OCI-LY1 (cell line): ENCODE results near the gene SLC16A3.

ENCODE experiments used
- H2AFZ ChIP-seq: fragments of 200-600 bp; sonication (generic), shearing (Covaris generic); 2 replicates; pipeline ENCODE4 v1.6.0; 2014; ENCODE audit warnings: antibody characterized with exemption, mild to moderate bottlenecking, low read length
- H3F3A ChIP-seq: fragments of 200-600 bp; sonication (generic), shearing (Covaris generic); 2 replicates; pipeline ENCODE4 v1.6.0; 2014; ENCODE audit warnings: mild to moderate bottlenecking, antibody characterized with exemption, low read length, moderate library complexity; ENCODE audit not compliant: insufficient read depth
- H3K27ac ChIP-seq: fragments of 200-600 bp; sonication (generic); 2 replicates; pipeline ENCODE4 v1.5.1; 2014; ENCODE audit warnings: low read length, mixed run types, mild to moderate bottlenecking, low read depth; ENCODE audit not compliant: poor library complexity, severe bottlenecking
- H3K27me3 ChIP-seq: fragments of 200-600 bp; sonication (generic); 2 replicates; pipeline ENCODE4 v1.6.0; 2014; ENCODE audit warnings: antibody characterized with exemption, mild to moderate bottlenecking, low read length, moderate library complexity; ENCODE audit not compliant: insufficient read depth
- H3K36me3 ChIP-seq: fragments of 200-600 bp; sonication (generic); 2 replicates; pipeline ENCODE4 v1.6.1; 2014; ENCODE audit warnings: mild to moderate bottlenecking, antibody characterized with exemption, low read length, moderate library complexity, mixed read lengths; ENCODE audit not compliant: insufficient read depth
- H3K4me1 ChIP-seq: fragments of 200-600 bp; sonication (generic); 2 replicates; pipeline ENCODE4 v1.5.1; 2014; ENCODE audit warnings: mild to moderate bottlenecking, low read length, moderate library complexity; ENCODE audit not compliant: insufficient read depth, severe bottlenecking
- H3K4me2 ChIP-seq: fragments of 200-600 bp; sonication (generic), shearing (Covaris generic); 2 replicates; pipeline ENCODE4 v1.6.1; 2014; ENCODE audit warnings: low read length
- H3K4me3 ChIP-seq: fragments of 200-600 bp; sonication (generic); 2 replicates; pipeline ENCODE4 v1.5.1; 2014; ENCODE audit warnings: low read length, low read depth, mild to moderate bottlenecking, mixed read lengths; ENCODE audit not compliant: poor library complexity, severe bottlenecking
- H3K79me2 ChIP-seq: fragments of 200-600 bp; shearing (Covaris generic); 2 replicates; pipeline ENCODE4 v1.6.1; 2016; ENCODE audit warnings: mixed run types, low read length, mixed read lengths; ENCODE audit not compliant: insufficient read depth
- H3K9ac ChIP-seq: fragments of 200-600 bp; sonication (generic), shearing (Covaris generic); 2 replicates; pipeline ENCODE4 v1.6.1; 2014; ENCODE audit warnings: mild to moderate bottlenecking, low read length, mixed read lengths
- H3K9me2 ChIP-seq: fragments of 200-600 bp; sonication (generic), shearing (Covaris generic); 2 replicates; pipeline ENCODE4 v1.6.1; 2014; ENCODE audit warnings: low read depth, mild to moderate bottlenecking, low read length, mixed read lengths
- H3K9me3 ChIP-seq: fragments of 200-600 bp; shearing (Covaris generic); 2 replicates; pipeline ENCODE4 v1.6.1; 2014; ENCODE audit warnings: low read length, mixed read lengths
- H4K20me1 ChIP-seq: fragments of 200-600 bp; sonication (generic), shearing (Covaris generic); 2 replicates; pipeline ENCODE4 v1.6.0; 2016; ENCODE audit warnings: mild to moderate bottlenecking, low read length; ENCODE audit not compliant: insufficient read depth
- EZH2 ChIP-seq: fragments of 200-600 bp; sonication (generic), shearing (Covaris generic); IDR thresholded peaks from 2 replicates; pipeline ENCODE4 v1.8.0; 2017; ENCODE audit warnings: borderline replicate concordance, mixed run types, mild to moderate bottlenecking, antibody characterized with exemption, low read length, moderate library complexity, mixed read lengths
- TF ChIP-seq, protein P1 (sequence below): fragments of 200-600 bp; sonication (generic), shearing (Covaris generic); IDR thresholded peaks from 2 replicates; pipeline ENCODE4 v1.5.1; 2017; ENCODE audit warnings: mild to moderate bottlenecking, antibody characterized with exemption, low read length, moderate library complexity, mixed read lengths

The SLC16A3 gene

DNA sequence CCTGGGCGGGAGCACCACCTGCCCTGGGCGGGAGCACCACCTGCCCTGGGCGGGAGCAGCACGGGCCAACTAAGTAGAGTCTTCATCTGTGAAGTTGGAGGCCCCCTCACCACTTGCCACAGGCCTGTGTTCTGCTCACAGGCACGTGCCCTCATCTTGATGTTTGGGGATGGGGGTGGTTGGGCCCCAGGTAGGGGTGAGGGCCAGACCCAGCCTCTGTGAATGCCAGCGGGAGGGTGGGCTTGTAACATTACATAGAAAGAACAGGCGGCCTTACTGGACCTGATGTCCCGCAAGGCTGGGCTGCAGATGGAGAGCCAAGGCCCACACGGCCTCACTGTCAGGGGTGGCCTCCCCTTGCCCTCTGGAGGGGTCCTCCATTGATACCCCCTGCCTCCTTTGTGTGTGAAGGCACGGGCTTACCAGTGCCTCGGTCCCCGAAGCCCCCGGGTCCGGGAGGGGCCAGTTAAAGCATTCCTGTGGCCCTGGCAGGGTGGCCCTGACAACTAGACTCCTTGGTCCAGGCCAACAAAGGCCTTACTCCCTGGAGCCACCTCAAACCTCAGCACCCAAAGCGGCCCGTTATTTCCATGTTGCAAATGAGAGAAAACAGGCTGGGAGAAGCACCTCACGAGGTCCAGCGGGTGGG lies 1.1 kb upstream of the SLC16A3 start:
- Histone ChIP-seq H3K4me2 (peak overlapping the region; percentile 72; the same call in 1 of the 2 replicates), H3K4me1 (peaks cover 24% of the 10 kb centered on the region), H3K9me2 (no peaks in the 10 kb centered on the region)

DNA sequence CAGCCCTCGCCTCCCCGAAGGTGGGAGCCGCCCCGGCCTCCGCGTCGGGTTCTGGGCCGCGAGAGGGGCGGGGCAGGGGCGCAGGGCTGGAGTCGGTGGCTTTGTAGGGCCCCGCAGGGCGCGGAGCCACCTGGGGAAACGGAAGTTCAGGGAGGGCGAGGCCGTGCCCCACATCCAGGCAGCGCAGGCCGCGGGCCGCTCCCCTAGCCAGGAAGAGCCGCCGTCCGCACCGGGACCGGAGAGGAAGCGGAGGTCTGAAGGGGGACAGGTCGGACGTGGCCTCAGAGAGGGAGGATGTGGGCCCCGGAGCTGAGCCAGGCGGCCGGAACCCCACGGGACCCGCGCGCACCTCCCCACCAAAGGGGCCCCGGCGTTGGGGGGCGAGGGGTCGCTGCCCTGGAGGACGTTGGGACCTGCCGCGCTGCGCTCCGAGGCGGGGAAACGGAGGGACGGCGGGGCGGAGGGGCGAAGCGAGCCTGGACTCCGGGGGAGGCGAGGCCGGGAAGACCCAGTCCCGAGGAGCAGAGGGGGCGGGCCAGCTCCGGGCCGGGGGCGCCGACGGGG lies 482 bp upstream of the SLC16A3 start:
- no peak overlapping the region for H2AFZ ChIP-seq
- H3K4me3 ChIP-seq: peak overlapping the region; percentile 64
- TF ChIP-seq EZH2: no peak
- TF ChIP-seq, protein P1, sequence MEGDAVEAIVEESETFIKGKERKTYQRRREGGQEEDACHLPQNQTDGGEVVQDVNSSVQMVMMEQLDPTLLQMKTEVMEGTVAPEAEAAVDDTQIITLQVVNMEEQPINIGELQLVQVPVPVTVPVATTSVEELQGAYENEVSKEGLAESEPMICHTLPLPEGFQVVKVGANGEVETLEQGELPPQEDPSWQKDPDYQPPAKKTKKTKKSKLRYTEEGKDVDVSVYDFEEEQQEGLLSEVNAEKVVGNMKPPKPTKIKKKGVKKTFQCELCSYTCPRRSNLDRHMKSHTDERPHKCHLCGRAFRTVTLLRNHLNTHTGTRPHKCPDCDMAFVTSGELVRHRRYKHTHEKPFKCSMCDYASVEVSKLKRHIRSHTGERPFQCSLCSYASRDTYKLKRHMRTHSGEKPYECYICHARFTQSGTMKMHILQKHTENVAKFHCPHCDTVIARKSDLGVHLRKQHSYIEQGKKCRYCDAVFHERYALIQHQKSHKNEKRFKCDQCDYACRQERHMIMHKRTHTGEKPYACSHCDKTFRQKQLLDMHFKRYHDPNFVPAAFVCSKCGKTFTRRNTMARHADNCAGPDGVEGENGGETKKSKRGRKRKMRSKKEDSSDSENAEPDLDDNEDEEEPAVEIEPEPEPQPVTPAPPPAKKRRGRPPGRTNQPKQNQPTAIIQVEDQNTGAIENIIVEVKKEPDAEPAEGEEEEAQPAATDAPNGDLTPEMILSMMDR: no peak
- H3K9me3 ChIP-seq: no peaks in the 10 kb centered on the region
- no peak overlapping the region for H3K27ac ChIP-seq
- H3K9ac ChIP-seq: peak overlapping the region; percentile 63; the same call in 1 of the 2 replicates
- no peaks in the 10 kb centered on the region for H3F3A ChIP-seq
- peaks cover 24% of the 10 kb centered on the region for H3K4me1 ChIP-seq
- peaks cover 5% of the 10 kb centered on the region; the same call in 1 of the 2 replicates for H3K27me3 ChIP-seq
- H4K20me1 ChIP-seq: no peaks in the 10 kb centered on the region
- peak overlapping the region; percentile 72 for H3K4me2 ChIP-seq
- no peaks in the 10 kb centered on the region for H3K9me2 ChIP-seq
- H3K36me3 ChIP-seq: no peaks in the 10 kb centered on the region
- no peaks in the 10 kb centered on the region for H3K79me2 ChIP-seq

More for the DNA sequence above, 1.1 kb upstream of the SLC16A3 start:
- TF ChIP-seq, protein P1: no peak
- no peak for TF ChIP-seq EZH2
- H3K27me3 ChIP-seq: peaks cover 5% of the 10 kb centered on the region; the same call in 1 of the 2 replicates
- no peaks in the 10 kb centered on the region for H3K79me2 ChIP-seq
- H3K4me3 ChIP-seq: peak overlapping the region; percentile 64
- H3K27ac ChIP-seq: no peak overlapping the region
- no peak overlapping the region for H2AFZ ChIP-seq
- no peaks in the 10 kb centered on the region for H3K9me3 ChIP-seq
- H3K36me3 ChIP-seq: no peaks in the 10 kb centered on the region
- peak overlapping the region; percentile 63; the same call in 1 of the 2 replicates for H3K9ac ChIP-seq
- H3F3A ChIP-seq: no peaks in the 10 kb centered on the region
- H4K20me1 ChIP-seq: no peaks in the 10 kb centered on the region

DNA sequence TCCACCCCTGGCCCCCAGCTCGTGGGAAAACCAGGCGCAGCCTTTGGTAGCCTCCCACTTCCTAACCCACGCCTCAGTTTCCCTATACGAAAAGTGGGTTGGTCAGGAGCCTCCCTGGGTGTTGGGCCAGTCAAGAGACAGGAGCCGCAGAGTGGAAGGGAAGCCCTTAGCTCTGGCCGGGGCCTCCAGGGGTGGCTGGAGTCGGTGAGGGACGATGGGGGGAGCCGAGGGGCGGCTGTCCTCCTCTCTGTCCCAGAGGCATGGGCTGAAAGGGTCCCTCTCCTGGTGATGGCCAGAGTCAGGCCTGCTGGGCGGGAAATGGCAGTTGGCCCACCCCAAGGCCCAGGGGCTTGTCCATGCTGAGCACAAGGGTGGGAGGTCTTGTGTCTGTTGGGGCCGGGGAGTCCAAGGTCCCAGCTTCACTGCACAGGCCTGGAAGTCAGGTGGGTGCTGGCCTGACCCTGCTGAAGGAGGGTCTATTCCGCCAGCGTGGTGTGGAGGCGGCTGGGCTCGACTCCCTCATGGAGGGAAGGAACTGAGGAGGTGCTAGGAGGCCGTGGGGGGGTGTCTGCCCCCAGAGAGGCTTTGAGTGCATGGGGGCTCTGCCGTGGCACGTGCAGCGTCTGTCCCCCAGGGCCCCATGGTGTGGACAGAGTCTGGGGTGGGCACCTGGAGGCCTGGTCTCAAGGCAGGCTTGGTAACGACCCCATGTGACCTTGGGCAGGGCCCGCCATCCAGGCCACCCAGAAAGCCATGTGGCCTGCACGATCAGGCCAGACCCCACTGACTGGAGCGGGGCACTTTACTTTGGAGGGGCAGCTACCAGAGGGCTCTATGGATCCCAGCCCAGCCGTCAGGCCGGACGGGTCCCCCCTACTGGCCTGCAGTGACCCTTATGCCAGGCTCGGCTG lies 1.1 kb downstream of the SLC16A3 start:
- no peaks in the 10 kb centered on the region for H3K79me2 ChIP-seq
- H3K9me2 ChIP-seq: no peaks in the 10 kb centered on the region
- H3K27ac ChIP-seq: no peak overlapping the region

More for the DNA sequence above, 1.1 kb downstream of the SLC16A3 start:
- H3K4me3 ChIP-seq: peak overlapping the region; percentile 55
- H2AFZ ChIP-seq: no peak overlapping the region
- TF ChIP-seq, protein P1: no peak
- no peak for TF ChIP-seq EZH2
- peak overlapping the region; percentile 55; the same call in 1 of the 2 replicates for H3K4me2 ChIP-seq
- H3K9ac ChIP-seq: no peak overlapping the region; the same call in 1 of the 2 replicates
- H3K4me1 ChIP-seq: peaks cover 24% of the 10 kb centered on the region
- H3K36me3 ChIP-seq: no peaks in the 10 kb centered on the region
- no peaks in the 10 kb centered on the region for H3F3A ChIP-seq
- H3K27me3 ChIP-seq: peaks cover 5% of the 10 kb centered on the region; the same call in 1 of the 2 replicates
- H4K20me1 ChIP-seq: no peaks in the 10 kb centered on the region
- H3K9me3 ChIP-seq: no peaks in the 10 kb centered on the region
